HT-29 (cell line): Measurements from ENCODE around the gene BIN2. TPM values are rescaled to one million over a fixed set of nuclear protein-coding genes. Genes with fewer than 3 reads are reported as not detected.

Source experiments
- DNase-seq: peaks from one replicate; pipeline ENCODE4 v3.0.0-alpha.2; 2015; ENCODE audit warnings: low spot score
- total RNA-seq: library from RNA; depleted of rRNA; stranded (reverse); fragments of >200 nt; shearing (Covaris generic); gene quantifications from 2 replicates; pipeline ENCODE4 v1.2.3, GENCODE V29; 2014; rRNA removed

The BIN2 gene
- 0.42 and 0.56 TPM in 2 replicates for total RNA-seq

GRCh38 chr12:51323966-51324895 lies at the start of gene BIN2:
TSS of gene BIN2 (minus strand) at chr12:51324174. CDS start at chr12:51324102, 72 bp downstream.
- DNase-seq = no peak

GRCh38 chr12:51373187-51373586 lies 49.2 kb upstream of the BIN2 start:
- no peak for DNase-seq

- DNase-seq = no peak
Measured at GRCh38 chr12:51372021-51372420, 48.0 kb upstream of the BIN2 start.

- peak; percentile 83 for DNase-seq
Measured at GRCh38 chr12:51371295-51371953, 47.5 kb upstream of the BIN2 start.

DNA sequence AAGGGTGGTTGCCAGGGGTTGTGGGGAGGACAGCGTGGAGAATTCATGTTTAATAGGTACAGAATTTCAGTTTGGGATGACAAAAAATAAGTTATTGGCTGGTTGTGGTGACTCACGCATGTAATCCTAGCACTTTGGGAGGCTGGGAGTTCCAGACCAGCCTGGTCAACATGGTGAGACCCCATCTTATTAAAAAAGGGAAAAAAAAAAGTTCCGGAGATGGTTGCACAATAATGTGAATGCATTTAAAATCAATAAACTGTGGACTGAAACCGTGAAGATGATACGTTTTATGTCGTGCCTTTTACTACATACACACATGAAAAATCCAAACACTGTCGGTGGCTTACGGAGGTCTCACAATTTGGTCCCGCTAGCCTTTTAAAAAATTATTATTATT lies 46.7 kb upstream of the BIN2 start:
- DNase-seq = no peak

DNA sequence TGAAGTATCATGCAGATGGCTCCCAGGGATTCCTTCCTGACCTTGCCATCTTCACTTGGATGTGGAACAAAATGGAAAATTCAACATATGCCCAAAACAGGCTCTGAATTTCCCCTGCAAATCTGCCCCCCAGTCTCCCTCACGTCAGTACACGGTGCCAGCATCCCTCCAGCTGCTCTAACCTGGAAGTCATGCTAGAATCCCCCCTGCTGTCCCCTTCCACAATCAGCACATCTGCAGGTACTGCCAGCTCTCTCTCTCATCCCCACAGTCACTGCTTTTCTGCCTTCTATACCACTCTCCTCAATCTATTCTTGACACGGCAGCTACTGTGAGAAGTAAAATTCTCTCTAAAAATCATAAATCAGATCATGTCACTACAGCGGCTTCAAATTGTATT lies 45.6 kb upstream of the BIN2 start:
- DNase-seq = no peak

- DNase-seq = no peak
Measured at GRCh38 chr12:51368640-51369517, 44.9 kb upstream of the BIN2 start.

DNA sequence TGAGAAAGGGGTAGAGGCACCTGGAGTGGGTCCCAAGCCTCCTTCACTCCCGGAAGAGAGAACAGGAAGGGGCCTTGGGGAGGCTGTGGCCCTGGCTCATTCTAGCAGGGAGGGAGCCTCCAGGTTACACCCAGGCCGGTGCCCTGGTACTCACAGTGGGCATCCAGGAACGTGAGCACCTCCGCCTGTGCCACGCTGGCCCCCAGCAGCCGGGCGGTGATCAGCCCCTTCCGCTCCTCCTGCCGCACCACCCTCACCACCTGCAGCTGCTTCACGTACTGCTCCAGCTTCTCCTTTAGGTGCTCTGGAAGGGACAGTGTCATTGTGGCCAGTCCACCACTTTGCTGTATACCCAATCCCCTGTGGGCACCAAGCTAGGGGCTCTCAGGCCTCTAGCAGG lies 41.3 kb upstream of the BIN2 start:
- no peak for DNase-seq

- no peak for DNase-seq
Measured at GRCh38 chr12:51364001-51364400, 40.0 kb upstream of the BIN2 start.

GRCh38 chr12:51362747-51363342 lies 38.9 kb upstream of the BIN2 start:
- no peak for DNase-seq

DNA sequence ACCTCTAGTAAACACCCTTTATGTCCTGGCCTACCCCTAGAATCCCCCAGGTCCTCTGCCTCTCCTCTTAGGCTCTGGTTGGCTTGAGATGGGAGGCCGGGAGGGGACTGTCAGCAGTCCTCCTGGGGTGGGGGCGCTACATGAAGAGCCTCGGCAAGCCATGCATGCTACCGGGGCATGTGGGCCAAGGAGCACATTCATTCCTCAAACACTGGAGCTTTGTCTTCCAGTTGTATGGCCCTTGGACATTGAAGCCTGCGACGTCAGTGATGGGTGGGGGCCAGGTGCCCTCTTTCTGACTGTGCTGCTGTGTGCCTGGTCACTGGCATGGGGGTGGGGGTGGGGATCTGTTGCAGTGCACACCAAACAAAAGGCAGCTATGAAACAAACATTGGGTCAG lies 38.3 kb upstream of the BIN2 start:
- DNase-seq = no peak

DNA sequence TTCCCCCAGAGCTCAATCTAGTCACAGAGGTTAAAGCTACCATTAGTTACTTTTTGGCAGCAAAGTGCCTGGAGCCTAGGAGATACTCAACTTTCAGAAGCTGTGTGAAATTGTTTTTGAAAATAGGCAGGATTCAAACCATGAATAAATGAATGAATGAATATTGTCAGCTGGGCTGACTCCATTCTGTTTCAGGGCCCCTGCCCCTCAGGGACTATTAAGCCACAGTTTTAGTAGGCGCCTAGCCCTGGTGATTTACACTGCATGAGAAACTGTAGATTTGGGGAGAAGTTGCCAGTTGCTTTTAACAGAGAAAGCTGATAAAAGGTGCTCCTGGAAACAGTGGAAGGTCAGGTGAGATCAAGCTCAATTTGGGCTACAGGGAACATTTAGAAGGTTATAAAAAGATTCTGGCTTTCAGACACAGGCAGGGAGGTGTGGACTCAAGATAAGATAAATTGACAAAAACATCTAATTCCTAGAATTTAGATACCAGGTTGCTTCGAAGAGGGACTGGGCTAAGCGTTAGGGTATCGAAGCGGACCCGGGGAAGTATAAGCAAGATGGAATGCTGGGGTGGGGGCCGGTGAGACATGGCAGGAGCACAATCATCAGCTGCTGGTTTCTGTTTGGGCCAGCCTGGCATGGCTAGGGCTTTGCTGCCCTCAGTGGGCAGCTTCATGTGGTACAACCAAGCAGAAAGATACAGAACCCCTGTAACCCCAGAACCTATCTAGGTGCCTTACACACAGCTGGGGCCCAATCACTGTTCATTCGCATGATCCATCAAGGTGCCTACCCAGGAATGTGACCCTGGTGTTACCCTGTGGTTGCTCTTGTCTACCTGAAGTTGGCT lies 37.4 kb upstream of the BIN2 start:
- no peak for DNase-seq

GRCh38 chr12:51360315-51360714 lies 36.3 kb upstream of the BIN2 start:
- no peak for DNase-seq

GRCh38 chr12:51359851-51360250 lies 35.9 kb upstream of the BIN2 start:
- DNase-seq = no peak

GRCh38 chr12:51358496-51358895 lies 34.5 kb upstream of the BIN2 start:
- DNase-seq = no peak

DNA sequence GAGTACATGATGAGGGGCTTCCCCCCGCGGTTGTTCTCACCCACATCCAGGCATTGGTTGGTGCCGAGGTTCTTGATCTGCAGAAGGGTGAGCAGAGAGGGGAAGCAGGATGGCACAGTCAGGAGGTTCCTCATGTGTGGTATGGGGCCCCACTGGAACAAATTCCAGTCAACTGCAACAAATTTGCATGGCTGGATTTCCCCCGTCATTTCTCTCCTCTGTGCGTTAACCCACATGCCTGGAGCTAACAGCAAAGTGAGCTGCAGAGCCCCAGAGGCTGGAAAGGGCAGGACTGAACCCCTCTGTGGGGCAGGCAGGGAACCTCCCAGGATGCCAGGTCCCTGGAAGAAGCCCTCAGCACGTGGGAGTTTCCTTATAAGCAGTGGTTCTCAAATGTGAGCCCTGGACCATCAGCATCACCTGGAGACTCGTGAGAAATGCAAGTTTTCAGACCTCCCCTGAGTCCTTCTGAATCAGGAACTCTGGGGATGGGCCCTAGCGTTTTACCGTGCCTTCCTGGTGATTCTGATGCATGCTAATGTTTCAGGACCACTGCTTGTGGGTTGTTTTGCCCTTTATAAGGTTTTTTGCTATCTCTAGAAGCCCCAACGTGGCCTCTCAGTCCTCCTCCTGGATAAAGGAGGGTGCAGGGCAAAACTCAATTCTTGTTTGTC lies 33.5 kb upstream of the BIN2 start:
- DNase-seq = no peak

DNA sequence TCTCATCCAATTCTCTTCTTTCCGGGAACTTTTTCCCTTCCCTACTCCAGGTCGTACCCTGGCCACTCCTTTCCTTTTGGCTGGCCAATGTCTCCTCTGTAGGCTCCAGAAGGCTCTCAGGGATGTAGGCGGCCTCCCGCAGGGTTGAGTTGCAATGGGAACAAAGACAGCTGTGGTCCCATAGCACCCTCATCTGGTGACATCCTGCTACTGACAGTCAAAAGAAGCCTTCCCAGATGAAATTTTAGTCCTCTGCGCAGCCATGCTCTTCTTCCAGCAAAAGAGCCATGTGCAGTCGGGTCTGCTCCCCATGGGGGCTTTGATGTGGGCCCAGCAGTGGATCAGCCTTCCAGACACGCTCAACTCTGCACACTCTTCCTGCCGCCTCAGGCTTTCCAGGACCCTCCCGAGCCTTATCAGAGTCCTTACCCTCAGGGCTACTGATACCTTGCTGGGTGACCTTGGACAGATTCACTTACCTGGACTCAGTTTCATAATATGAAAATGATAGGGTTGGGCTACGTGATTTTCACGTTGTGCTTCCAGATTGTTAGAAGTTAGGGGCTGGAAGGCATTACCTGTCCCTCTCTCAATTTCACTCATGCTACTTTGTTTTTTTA lies 28.0 kb upstream of the BIN2 start:
- peak; percentile 77 for DNase-seq

- no peak for DNase-seq
Measured at GRCh38 chr12:51349026-51349425, 25.1 kb upstream of the BIN2 start.

DNA sequence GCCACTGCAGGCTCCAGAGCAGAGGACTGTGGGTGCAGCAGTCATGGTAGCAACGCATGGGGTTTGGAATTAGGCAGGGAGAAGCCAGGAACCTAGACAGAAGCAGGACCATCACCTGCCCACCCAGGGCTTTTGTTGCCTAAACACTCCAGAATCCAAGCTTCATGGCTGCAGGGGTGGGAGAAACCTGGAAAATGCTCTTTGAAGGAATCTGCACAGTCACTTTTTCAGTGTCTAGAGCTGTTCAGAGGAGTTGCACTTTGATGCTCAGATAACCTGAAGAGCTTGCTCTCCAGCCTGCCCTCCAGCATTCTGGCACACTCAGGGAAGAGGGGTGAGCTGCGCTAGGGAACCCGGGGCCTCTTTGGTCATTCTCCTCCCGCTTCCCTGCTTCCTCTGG lies 24.1 kb upstream of the BIN2 start:
- DNase-seq = no peak

- no peak for DNase-seq
Measured at GRCh38 chr12:51346581-51346980, 22.6 kb upstream of the BIN2 start, which contains the start of gene CELA1. TSS of gene CELA1 (minus strand) at chr12:51346679. CDS start at chr12:51346638, 41 bp downstream.
